Duodenal mucosa (tissue), 2 donors: ENCODE data around the gene ATP6V1A.

Experiments used
- H3K27ac ChIP-seq: one replicate; pipeline ENCODE4 v1.7.0; 2013; ENCODE audit warnings: low read depth, low read length
- H3K27me3 ChIP-seq, 2 donors: one replicate each; pipeline ENCODE4 v1.7.0; 2013; ENCODE audit warnings: low read length in 2 of 2, control low read depth in 1 of 2; ENCODE audit not compliant: insufficient read depth in 2 of 2, control insufficient read depth in 1 of 2
- H3K36me3 ChIP-seq, 2 donors: one replicate each; pipeline ENCODE4 v1.7.0; 2013; ENCODE audit warnings: low read length in 2 of 2, control low read depth in 1 of 2; ENCODE audit not compliant: insufficient read depth in 2 of 2, control insufficient read depth in 1 of 2
- H3K4me1 ChIP-seq, 2 donors: one replicate each; pipeline ENCODE4 v1.7.0; 2013; ENCODE audit warnings: low read length in 2 of 2, control low read depth in 1 of 2; ENCODE audit not compliant: insufficient read depth in 2 of 2, control insufficient read depth in 1 of 2
- H3K4me3 ChIP-seq, 2 donors: one replicate each; pipeline ENCODE4 v1.7.0; 2013; ENCODE audit warnings: low read length in 2 of 2, low read depth in 1 of 2
- H3K9ac ChIP-seq, 2 donors: one replicate each; pipeline ENCODE4 v1.7.0; 2013; ENCODE audit warnings: low read length in 2 of 2, low read depth in 1 of 2
- H3K9me3 ChIP-seq, 2 donors: one replicate each; pipeline ENCODE4 v1.7.0; 2013; ENCODE audit warnings: low read length in 2 of 2, control low read depth in 1 of 2; ENCODE audit not compliant: control insufficient read depth in 1 of 2

ATP6V1A gene

GRCh38 chr3:113745756-113746547 lies 883 bp upstream of the ATP6V1A start, which contains the start of gene NAA50:
NAA50 (minus strand) TSS chr3:113746249; CDS start chr3:113745949, 300 bp downstream.
- H3K9me3 ChIP-seq = no peaks in the 10 kb centered on the region
- no peaks in the 10 kb centered on the region for H3K36me3 ChIP-seq
- peak within 1 kb of the TSS; percentile 94 to 97 for H3K9ac ChIP-seq
- H3K4me1 ChIP-seq = peaks cover 44 to 56% of the 10 kb centered on the region in 2 donors
- H3K27ac ChIP-seq = peak within 1 kb of the TSS; percentile 98
- peak within 1 kb of the TSS; percentile 94 to 99 for H3K4me3 ChIP-seq
- no peaks in the 10 kb centered on the region for H3K27me3 ChIP-seq

- peak overlapping the region; percentile 76 for H3K27ac ChIP-seq
- no peaks in the 10 kb centered on the region for H3K27me3 ChIP-seq
- H3K4me1 ChIP-seq = peaks cover 40 to 46% of the 10 kb centered on the region in 2 donors
These were observed 630 bp downstream of the ATP6V1A start for GRCh38 chr3:113747283-113748046.

GRCh38 chr3:113751141-113751540 lies 4.3 kb downstream of the ATP6V1A start:
- Histone ChIP-seq H3K4me3 (no peak overlapping the region), H3K9ac (no peak overlapping the region), H3K9me3 (no peaks in the 10 kb centered on the region), H3K27ac (no peak overlapping the region), H3K36me3 (no peaks in the 10 kb centered on the region), H3K4me1 (peaks cover 24 to 25% of the 10 kb centered on the region in 2 donors), H3K27me3 (no peaks in the 10 kb centered on the region)

More at GRCh38 chr3:113747283-113748046, 630 bp downstream of the ATP6V1A start:
- no peaks in the 10 kb centered on the region for H3K36me3 ChIP-seq
- H3K4me3 ChIP-seq = peak overlapping the region; percentile 94 to 99
- no peaks in the 10 kb centered on the region for H3K9me3 ChIP-seq
- peak overlapping the region; percentile 94 to 97 for H3K9ac ChIP-seq

- H3K36me3 ChIP-seq = no peaks in the 10 kb centered on the region
- no peak overlapping the region for H3K4me3 ChIP-seq
- H3K9ac ChIP-seq = no peak overlapping the region
- H3K27me3 ChIP-seq = no peaks in the 10 kb centered on the region
- H3K27ac ChIP-seq = no peak overlapping the region
- H3K9me3 ChIP-seq = peaks cover 0 to 3% of the 10 kb centered on the region in 2 donors
- peaks cover 14% of the 10 kb centered on the region in 2 donors for H3K4me1 ChIP-seq
These were observed 6.6 kb downstream of the ATP6V1A start for GRCh38 chr3:113753376-113753985.

GRCh38 chr3:113754494-113755159 lies 7.8 kb downstream of the ATP6V1A start:
- no peak overlapping the region for H3K27ac ChIP-seq
- no peaks in the 10 kb centered on the region for H3K27me3 ChIP-seq
- H3K9me3 ChIP-seq = peaks cover 0 to 6% of the 10 kb centered on the region in 2 donors
- H3K4me3 ChIP-seq = no peak overlapping the region
- no peak overlapping the region for H3K9ac ChIP-seq
- peaks cover 3% of the 10 kb centered on the region in 2 donors for H3K4me1 ChIP-seq
- H3K36me3 ChIP-seq = no peaks in the 10 kb centered on the region

- H3K27me3 ChIP-seq = no peaks in the 10 kb centered on the region
- H3K36me3 ChIP-seq = no peaks in the 10 kb centered on the region
- H3K27ac ChIP-seq = no peak overlapping the region
- H3K4me1 ChIP-seq = no peaks in the 10 kb centered on the region
- peaks cover 0 to 6% of the 10 kb centered on the region in 2 donors for H3K9me3 ChIP-seq
- no peak overlapping the region for H3K9ac ChIP-seq
- H3K4me3 ChIP-seq = no peak overlapping the region
These were observed 11.7 kb downstream of the ATP6V1A start for GRCh38 chr3:113758389-113759024.

GRCh38 chr3:113764698-113765097 lies 17.9 kb downstream of the ATP6V1A start:
- Histone ChIP-seq H3K36me3 (no peaks in the 10 kb centered on the region), H3K9me3 (no peaks in the 10 kb centered on the region), H3K27ac (no peak overlapping the region), H3K27me3 (no peaks in the 10 kb centered on the region), H3K4me1 (no peaks in the 10 kb centered on the region), H3K9ac (no peak overlapping the region), H3K4me3 (no peak overlapping the region)

- Histone ChIP-seq H3K27ac (no peak overlapping the region), H3K4me3 (no peak overlapping the region), H3K4me1 (no peaks in the 10 kb centered on the region), H3K9ac (no peak overlapping the region), H3K36me3 (no peaks in the 10 kb centered on the region), H3K27me3 (no peaks in the 10 kb centered on the region), H3K9me3 (no peaks in the 10 kb centered on the region)
These were observed 22.7 kb downstream of the ATP6V1A start for GRCh38 chr3:113769551-113769950.

- peaks cover 5 to 8% of the 10 kb centered on the region in 2 donors for H3K4me1 ChIP-seq
- H3K36me3 ChIP-seq = no peaks in the 10 kb centered on the region
- no peak overlapping the region for H3K9ac ChIP-seq
- no peaks in the 10 kb centered on the region for H3K9me3 ChIP-seq
- H3K27me3 ChIP-seq = no peaks in the 10 kb centered on the region
- no peak overlapping the region for H3K27ac ChIP-seq
- H3K4me3 ChIP-seq = no peak overlapping the region
These were observed 25.2 kb downstream of the ATP6V1A start for GRCh38 chr3:113771993-113772392.
